ENCODE data around the gene ZCCHC2. TPM values are rescaled to one million over a fixed set of nuclear protein-coding genes. Genes with fewer than 3 reads are reported as not detected.

Gene ZCCHC2
- total and polyA plus RNA-seq, 2 of the 4 experiments (the other 2 are of a cell fraction), result 3.2 to 3.6 TPM

DNA sequence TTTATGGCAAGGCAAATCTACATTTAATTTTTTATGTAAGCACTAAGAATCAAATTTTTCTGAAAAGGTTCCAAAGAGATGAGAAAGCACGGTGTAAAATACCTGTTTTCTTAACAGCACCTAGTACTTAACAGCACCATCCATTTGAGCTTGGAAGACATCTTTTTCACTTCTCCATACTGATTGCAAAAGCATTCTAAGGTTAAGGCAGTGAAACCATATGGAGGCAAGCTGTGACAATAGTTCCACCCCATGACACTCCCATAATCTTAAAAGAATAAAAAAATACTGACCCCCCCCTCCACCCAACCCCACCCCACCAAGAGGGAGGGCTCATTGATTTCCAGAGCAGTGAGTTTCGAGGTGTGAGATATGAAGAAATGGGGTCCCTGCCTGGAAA lies 60.6 kb downstream of the ZCCHC2 start:
- POLR2A ChIA-PET (ENCODE audit: unreplicated experiment), result no interaction called here
- dilution Hi-C loops (cut with HindIII; ENCODE audit: low sequenced_read_pairs, unreplicated experiment), result no loop called here
- Histone ChIP-seq H3K4me2 (ENCODE audit: low read depth, low read length) (no peak overlapping the region), H3K4me3 (ENCODE audit: insufficient read depth, low read depth, low read length) (no peak overlapping the region), H2BK15ac (ENCODE audit: low read depth, low read length) (no peak overlapping the region), H3K4me1 (ENCODE audit: control insufficient read depth, insufficient read depth, low read length) (peaks cover 1% of the 10 kb centered on the region; the same call in 1 of the 2 replicates), H3K27ac (ENCODE audit: insufficient read depth, low read length) (no peak overlapping the region), H3K9me1 (ENCODE audit: insufficient read depth, low read length) (no peaks in the 10 kb centered on the region), H3K56ac (ENCODE audit: extremely low read depth, insufficient read depth, low read length) (no peak overlapping the region), H3K23ac (ENCODE audit: low read depth, low read length) (no peak overlapping the region), H3K18ac (ENCODE audit: low read depth, low read length) (no peak overlapping the region), H2BK5ac (ENCODE audit: low read depth, low read length, poor library complexity, severe bottlenecking) (no peak overlapping the region), H3K4ac (ENCODE audit: low read depth, low read length) (no peak overlapping the region), H3K36me3 (ENCODE audit: control insufficient read depth, insufficient read depth, low read length) (peaks cover 1% of the 10 kb centered on the region), H3K27me3 (ENCODE audit: control insufficient read depth, insufficient read depth, low read length) (peaks cover 3% of the 10 kb centered on the region; the same call in 1 of the 2 replicates), H2AFZ (replicated peaks; ENCODE audit: low read length, poor library complexity) (no peak overlapping the region), H3K9ac (ENCODE audit: low read depth, low read length) (no peak overlapping the region), H4K20me1 (ENCODE audit: insufficient read depth, low read length) (peaks cover 3% of the 10 kb centered on the region; the same call in 1 of the 2 replicates), H3K9me3 (ENCODE audit: control insufficient read depth, insufficient read depth, low read length) (no peaks in the 10 kb centered on the region), H2BK20ac (ENCODE audit: low read depth, low read length) (no peak overlapping the region), H3K79me1 (ENCODE audit: low read depth in 1 of 2, low read length in 2 of 2) (no peaks in the 10 kb centered on the region; a peak in 1 of 4 replicates), H4K8ac (ENCODE audit: low read depth in 2 of 2, low read length in 2 of 2) (no peak overlapping the region), H2AK5ac (ENCODE audit: low read depth, low read length) (no peak overlapping the region), H2AK9ac (replicated peaks; ENCODE audit: low read depth, low read length, poor library complexity) (no peak overlapping the region), H4K91ac (ENCODE audit: insufficient read depth, low read depth, low read length) (no peak overlapping the region), H2BK120ac (ENCODE audit: low read depth, low read length) (no peak overlapping the region), H4K5ac (ENCODE audit: low read depth, low read length) (no peak overlapping the region), H3K14ac (replicated peaks; ENCODE audit: low read depth, low read length) (no peak overlapping the region)
- no TSS peak for BruUV-seq (replicated peaks)
- CTCF ChIA-PET, result interaction anchor here (0.6 to 1.2 kb wide), 7 partner anchors 11 to 158 kb away, joined by 3 to 5 read pairs (median 3); partner anchors contain the start of gene PHLPP1
- in situ Hi-C loops (cut with MboI; ENCODE audit: low sequenced_read_pairs), result no loop called here
- ATAC-seq (ENCODE audit: low read depth), result no peak
- TF ChIP-seq, protein P1, sequence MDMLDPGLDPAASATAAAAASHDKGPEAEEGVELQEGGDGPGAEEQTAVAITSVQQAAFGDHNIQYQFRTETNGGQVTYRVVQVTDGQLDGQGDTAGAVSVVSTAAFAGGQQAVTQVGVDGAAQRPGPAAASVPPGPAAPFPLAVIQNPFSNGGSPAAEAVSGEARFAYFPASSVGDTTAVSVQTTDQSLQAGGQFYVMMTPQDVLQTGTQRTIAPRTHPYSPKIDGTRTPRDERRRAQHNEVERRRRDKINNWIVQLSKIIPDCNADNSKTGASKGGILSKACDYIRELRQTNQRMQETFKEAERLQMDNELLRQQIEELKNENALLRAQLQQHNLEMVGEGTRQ (IDR thresholded peaks at IDR 0.05; ENCODE audit: low read depth, low read length), result no peak
- no peak for TF ChIP-seq NFE2L2 (IDR thresholded peaks at IDR 0.05; ENCODE audit: low read depth, low read length)
- TF ChIP-seq, protein P2, sequence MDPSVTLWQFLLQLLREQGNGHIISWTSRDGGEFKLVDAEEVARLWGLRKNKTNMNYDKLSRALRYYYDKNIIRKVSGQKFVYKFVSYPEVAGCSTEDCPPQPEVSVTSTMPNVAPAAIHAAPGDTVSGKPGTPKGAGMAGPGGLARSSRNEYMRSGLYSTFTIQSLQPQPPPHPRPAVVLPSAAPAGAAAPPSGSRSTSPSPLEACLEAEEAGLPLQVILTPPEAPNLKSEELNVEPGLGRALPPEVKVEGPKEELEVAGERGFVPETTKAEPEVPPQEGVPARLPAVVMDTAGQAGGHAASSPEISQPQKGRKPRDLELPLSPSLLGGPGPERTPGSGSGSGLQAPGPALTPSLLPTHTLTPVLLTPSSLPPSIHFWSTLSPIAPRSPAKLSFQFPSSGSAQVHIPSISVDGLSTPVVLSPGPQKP (IDR thresholded peaks at IDR 0.05; ENCODE audit: borderline replicate concordance, low read depth, low read length), result no peak
- TF ChIP-seq MXI1 (IDR thresholded peaks at IDR 0.05; ENCODE audit: borderline replicate concordance, low read depth, low read length), result no peak
- no peak for TF ChIP-seq CEBPB (IDR thresholded peaks at IDR 0.05; ENCODE audit: low read depth, low read length)
- TF ChIP-seq MAZ (IDR thresholded peaks at IDR 0.05; ENCODE audit: borderline replicate concordance, low read depth, low read length), result no peak
- no peak for TF ChIP-seq CHD1 (IDR thresholded peaks at IDR 0.05; ENCODE audit: low read depth, low read length)
- no peak for TF ChIP-seq BHLHE40 (IDR thresholded peaks at IDR 0.05; ENCODE audit: low read depth, low read length)
- no peak for TF ChIP-seq MAFK (IDR thresholded peaks at IDR 0.05; ENCODE audit: low read depth, low read length)
- TF ChIP-seq RAD21 (IDR thresholded peaks at IDR 0.05; ENCODE audit: low read length), result no peak
- TF ChIP-seq POLR2A (IDR thresholded peaks at IDR 0.05; ENCODE audit: low read depth, low read length), result no peak
- TF ChIP-seq RCOR1 (IDR thresholded peaks at IDR 0.05; ENCODE audit: insufficient replicate concordance, low read length), result no peak
- no peak for TF ChIP-seq FOS (IDR thresholded peaks at IDR 0.05; ENCODE audit: low read depth, low read length)
- WGBS, 2 experiments (ENCODE audit: extremely low coverage in 2 of 2, insufficient read length in 1 of 2), result no CpG with 5 or more reads among the region's 2 CpGs
- intact Hi-C loops (cut with micrococcal nuclease), result loop anchor here (10.0 kb wide), 1 partner anchor 741 kb away; no protein-coding TSS in a partner anchor
- DNase-seq, result no peak

Data from IMR-90 (cell line).